Mesodermal cell (in vitro differentiated cells): ENCODE measurements around the gene LIN28B.

ENCODE experiments used
- H3K27ac ChIP-seq: 2 replicates; pipeline ENCODE4 v1.7.0; 2013; ENCODE audit warnings: mild to moderate bottlenecking, low read depth, low read length, moderate library complexity; ENCODE audit not compliant: severe bottlenecking
- H3K36me3 ChIP-seq: 2 replicates; pipeline ENCODE4 v1.7.1; 2013; ENCODE audit warnings: mild to moderate bottlenecking, low read length, moderate library complexity; ENCODE audit not compliant: control insufficient read depth, insufficient read depth
- H3K4me1 ChIP-seq: one replicate; pipeline ENCODE4 v1.7.1; 2013; ENCODE audit warnings: mild to moderate bottlenecking, low read length; ENCODE audit not compliant: insufficient read depth, control insufficient read depth, poor library complexity, severe bottlenecking
- H3K4me3 ChIP-seq: 2 replicates; pipeline ENCODE4 v1.7.0; 2013; ENCODE audit warnings: low read length, control low read depth, mild to moderate bottlenecking; ENCODE audit not compliant: insufficient read depth, poor library complexity, severe bottlenecking; ENCODE audit errors: extremely low read depth
- H3K9me3 ChIP-seq: 2 replicates; pipeline ENCODE4 v1.7.1; 2013; ENCODE audit warnings: mild to moderate bottlenecking, low read length, moderate library complexity; ENCODE audit not compliant: control insufficient read depth
- WGBS, 2 experiments: methylation state at CpG; one replicate each; pipeline ENCODE4 v1.1.5; 2013; ENCODE audit warnings: missing lambda C conversion rate in 2 of 2; ENCODE audit not compliant: insufficient coverage in 2 of 2; 5-methylcytosine and 5-hydroxymethylcytosine counted together

Gene LIN28B

GRCh38 chr6:105108631-105109262 is 151.8 kb downstream of the LIN28B start:
- no peak overlapping the region for H3K27ac ChIP-seq

DNA sequence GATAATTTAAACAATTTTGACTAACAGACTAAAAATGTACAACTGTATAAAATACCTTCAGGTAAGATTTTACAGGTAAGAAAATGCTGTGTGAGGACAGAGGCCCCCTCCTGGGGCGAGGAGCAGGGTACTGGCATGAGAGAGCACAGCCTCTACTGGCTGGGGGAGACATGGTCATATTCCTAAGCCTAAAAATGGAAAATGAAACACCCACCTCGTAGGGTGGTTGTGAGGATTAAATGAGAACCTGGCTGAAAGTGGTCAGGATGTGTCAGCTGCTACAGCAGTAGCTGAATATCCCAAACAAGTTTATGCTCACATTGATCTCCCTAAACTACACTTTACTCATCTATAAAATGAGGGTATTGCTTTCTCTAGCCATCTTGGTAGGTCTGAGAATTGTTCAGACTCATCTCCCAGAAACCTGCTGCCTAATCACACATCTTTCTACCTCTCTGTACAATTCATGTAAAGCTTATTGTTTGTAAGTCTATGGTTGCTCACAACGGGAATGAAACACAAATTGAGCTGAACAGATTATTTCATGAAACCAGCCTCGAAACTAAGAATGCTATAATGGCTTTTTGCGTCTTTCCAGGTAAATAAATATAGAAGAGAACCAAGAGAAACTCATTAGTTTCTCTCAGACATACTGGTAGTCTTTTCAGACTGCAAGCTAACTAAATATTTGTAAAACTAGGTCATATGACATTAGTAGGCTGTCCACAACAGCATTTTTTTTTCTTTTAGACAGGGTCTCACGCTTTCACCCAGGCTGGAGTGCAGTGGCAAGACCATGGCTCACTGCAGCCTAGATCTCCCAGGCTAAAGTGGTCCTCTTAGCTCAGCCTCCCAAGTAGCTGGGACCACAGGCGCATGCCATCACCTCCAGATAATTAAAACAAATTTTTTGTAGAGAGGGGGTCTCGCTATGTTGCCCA is 153.3 kb downstream of the LIN28B start:
- H3K4me3 ChIP-seq, result no peak overlapping the region
- WGBS, 2 experiments, result 100% methylated on average over 2 to 3 of the region's 8 CpGs
- H3K36me3 ChIP-seq, result peaks cover 9% of the 10 kb centered on the region
- H3K27ac ChIP-seq, result no peak overlapping the region
- H3K4me1 ChIP-seq, result no peaks in the 10 kb centered on the region
- no peaks in the 10 kb centered on the region for H3K9me3 ChIP-seq

More at GRCh38 chr6:105108631-105109262, 151.8 kb downstream of the LIN28B start:
- Histone ChIP-seq H3K9me3 (no peaks in the 10 kb centered on the region), H3K36me3 (peaks cover 5% of the 10 kb centered on the region), H3K4me1 (no peaks in the 10 kb centered on the region), H3K4me3 (no peak overlapping the region)
- WGBS, 2 experiments, result 59 to 73% methylated on average over 3 to 4 of the region's 7 CpGs

DNA sequence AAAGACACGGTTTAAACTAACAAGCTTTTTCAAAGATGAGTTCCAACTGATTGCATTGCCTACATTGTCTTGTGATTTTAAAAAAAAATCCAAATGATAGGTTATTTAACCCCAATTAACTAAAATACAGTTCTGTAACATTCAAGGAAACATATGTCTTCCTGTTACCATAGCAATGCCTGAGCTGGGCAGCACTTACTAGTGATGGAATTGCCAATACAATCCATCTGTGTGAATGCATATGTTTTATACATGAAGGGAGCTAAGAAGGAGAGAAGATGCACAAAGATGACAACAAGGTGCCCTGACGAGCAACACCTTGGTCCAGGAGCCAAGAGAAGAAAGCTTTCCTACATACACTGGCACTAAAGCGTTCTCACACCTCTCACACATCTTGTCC is 154.2 kb downstream of the LIN28B start:
- H3K36me3 ChIP-seq, result peaks cover 9% of the 10 kb centered on the region
- H3K27ac ChIP-seq, result no peak overlapping the region
- no peaks in the 10 kb centered on the region for H3K4me1 ChIP-seq
- no peak overlapping the region for H3K4me3 ChIP-seq
- no peaks in the 10 kb centered on the region for H3K9me3 ChIP-seq
- no CpG with 5 or more reads among the region's 3 CpGs for WGBS, 2 experiments

DNA sequence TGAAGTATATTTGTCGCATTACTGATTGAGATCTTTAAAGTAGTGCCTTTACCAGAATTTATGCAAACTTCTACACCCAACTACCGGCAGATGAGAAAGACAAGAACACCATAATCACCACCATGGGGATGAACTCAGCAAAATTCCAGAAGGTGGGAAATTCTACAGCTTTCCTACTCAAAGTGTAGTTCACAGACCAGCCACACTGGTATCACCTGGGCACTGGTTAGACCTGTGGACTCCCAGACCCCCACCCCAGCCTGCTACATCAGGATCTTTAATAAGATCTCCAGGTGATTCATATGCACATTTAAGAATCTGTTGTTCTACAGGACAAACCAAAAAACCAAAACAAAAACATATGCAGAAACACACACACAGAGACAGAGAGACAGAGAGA is 155.0 kb downstream of the LIN28B start:
- no peak overlapping the region for H3K4me3 ChIP-seq
- no peaks in the 10 kb centered on the region for H3K9me3 ChIP-seq
- H3K4me1 ChIP-seq, result no peaks in the 10 kb centered on the region
- H3K27ac ChIP-seq, result no peak overlapping the region
- peaks cover 9% of the 10 kb centered on the region for H3K36me3 ChIP-seq
- 92 to 100% methylated on average over 1 to 2 of the region's 2 CpGs for WGBS, 2 experiments

DNA sequence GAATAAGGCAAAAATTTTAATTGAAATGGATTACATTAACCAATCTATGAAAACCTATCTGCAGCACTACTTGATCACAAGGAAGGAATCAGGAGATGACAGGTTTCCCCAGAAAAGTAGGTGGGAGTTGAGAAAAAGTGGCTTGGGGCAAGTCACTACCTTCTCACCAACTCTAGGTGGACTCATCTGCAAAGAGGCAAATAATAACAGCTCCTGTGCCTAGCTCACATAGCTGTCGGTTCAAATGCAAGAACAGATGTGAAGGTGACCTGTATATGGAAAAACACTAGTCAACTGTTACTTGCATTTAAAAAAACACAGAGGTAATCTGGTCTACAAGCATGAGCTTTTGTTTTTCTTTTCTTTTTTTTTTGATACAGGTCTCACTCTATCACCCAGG is 155.7 kb downstream of the LIN28B start:
- 100% methylated on average over 1 of the region's 1 CpG; no CpG with 5 or more reads in 1 of the 2 experiments for WGBS, 2 experiments
- no peak overlapping the region for H3K4me3 ChIP-seq
- H3K9me3 ChIP-seq, result no peaks in the 10 kb centered on the region

DNA sequence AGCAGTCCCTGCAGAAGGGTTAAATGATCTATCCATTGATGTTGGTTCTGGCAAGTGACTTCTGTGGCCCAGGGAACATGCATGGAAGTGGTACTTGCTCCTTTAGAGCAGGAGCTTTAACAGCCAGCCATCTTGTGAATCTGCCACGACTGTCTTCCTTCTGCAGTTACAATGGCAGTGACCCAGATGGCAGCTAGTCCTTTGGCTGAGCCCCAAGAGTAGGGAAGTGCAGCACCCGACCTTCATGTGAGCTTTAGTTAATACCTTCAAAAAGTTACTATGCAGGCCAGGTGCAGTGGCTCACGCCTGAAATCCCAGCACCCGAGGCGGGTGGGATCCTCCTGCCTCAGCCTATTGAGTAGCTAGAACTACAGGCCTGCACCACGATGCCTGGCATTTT is 156.5 kb downstream of the LIN28B start:
- Histone ChIP-seq H3K9me3 (no peaks in the 10 kb centered on the region), H3K4me3 (no peak overlapping the region)
- WGBS, 2 experiments, result 73 to 91% methylated on average over 2 to 5 of the region's 6 CpGs

More for the DNA sequence above, 155.7 kb downstream of the LIN28B start:
- Histone ChIP-seq H3K4me1 (no peaks in the 10 kb centered on the region), H3K27ac (no peak overlapping the region), H3K36me3 (peaks cover 9% of the 10 kb centered on the region)

DNA sequence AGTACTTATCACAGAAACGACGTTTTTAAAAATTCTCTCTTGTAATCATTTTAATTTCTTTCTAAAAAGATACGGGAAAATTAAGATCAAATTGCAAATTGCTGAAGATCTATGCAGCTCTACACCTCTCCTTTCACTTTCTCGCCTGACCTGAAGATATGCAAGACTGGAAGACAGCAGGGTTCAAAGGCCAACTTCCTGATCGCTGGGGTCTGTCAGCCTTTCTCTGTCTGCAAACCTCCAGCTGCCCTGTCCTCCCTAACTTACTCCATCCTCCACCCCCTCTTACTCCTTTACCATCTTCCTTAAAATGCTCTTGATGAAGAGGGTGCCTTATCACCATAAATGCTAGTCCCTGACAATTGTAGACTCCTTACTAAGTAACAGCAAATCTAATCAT is 159.2 kb downstream of the LIN28B start:
- Histone ChIP-seq H3K9me3 (no peaks in the 10 kb centered on the region), H3K27ac (no peak overlapping the region), H3K4me3 (no peak overlapping the region), H3K36me3 (peaks cover 4% of the 10 kb centered on the region), H3K4me1 (no peaks in the 10 kb centered on the region)
- WGBS, 2 experiments, result 49 to 70% methylated on average over 2 to 3 of the region's 5 CpGs

More for the DNA sequence above, 156.5 kb downstream of the LIN28B start:
- Histone ChIP-seq H3K4me1 (no peaks in the 10 kb centered on the region), H3K27ac (no peak overlapping the region), H3K36me3 (peaks cover 9% of the 10 kb centered on the region)

DNA sequence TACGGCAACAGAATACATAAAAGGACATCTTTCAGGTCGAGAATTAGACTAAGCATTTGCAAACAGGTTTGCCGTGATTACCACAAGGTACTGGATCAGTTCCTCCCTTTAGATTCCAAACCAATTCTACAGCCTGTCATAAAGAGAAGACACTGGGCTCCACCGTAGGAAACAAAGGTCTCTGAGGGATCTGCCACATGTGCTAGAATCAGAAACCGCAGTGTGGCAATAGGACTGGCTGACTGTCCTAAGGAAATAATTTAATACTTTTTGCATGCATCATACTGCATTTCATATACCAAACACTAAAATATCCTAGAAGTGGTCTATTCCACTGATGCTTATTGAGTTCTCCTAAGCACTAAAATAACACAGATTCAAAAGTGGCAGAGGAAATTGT is 163.7 kb downstream of the LIN28B start:
- Histone ChIP-seq H3K36me3 (peaks cover 19% of the 10 kb centered on the region), H3K9me3 (no peaks in the 10 kb centered on the region), H3K4me1 (no peaks in the 10 kb centered on the region), H3K4me3 (no peak overlapping the region), H3K27ac (no peak overlapping the region)
- 87 to 90% methylated on average over 3 to 4 of the region's 5 CpGs for WGBS, 2 experiments

DNA sequence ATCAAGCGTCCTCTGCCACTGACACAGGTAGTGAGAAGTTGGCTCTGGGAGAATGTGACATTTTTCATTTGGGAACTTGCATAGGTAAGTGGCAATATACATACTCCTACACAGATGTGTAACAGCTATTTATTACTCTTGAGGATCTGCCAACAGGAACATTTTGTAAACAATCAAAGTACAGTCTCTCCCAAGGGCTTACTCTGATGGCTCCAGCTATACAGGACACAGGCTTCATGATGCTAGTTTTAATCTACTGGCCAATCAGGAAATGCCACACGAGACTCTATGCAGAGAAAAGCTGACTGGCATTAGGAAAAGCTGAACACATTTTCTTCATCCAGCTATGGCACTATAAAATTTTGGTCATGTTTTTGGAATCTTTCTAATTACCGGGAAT is 165.1 kb downstream of the LIN28B start:
- H3K9me3 ChIP-seq, result no peaks in the 10 kb centered on the region
- 77 to 80% methylated on average over 1 to 2 of the region's 3 CpGs for WGBS, 2 experiments
- peaks cover 21% of the 10 kb centered on the region for H3K36me3 ChIP-seq
- no peak overlapping the region for H3K4me3 ChIP-seq
- H3K4me1 ChIP-seq, result no peaks in the 10 kb centered on the region
- no peak overlapping the region for H3K27ac ChIP-seq

GRCh38 chr6:105122717-105123116 is 165.8 kb downstream of the LIN28B start:
- no peak overlapping the region for H3K27ac ChIP-seq
- no peak overlapping the region for H3K4me3 ChIP-seq
- peaks cover 21% of the 10 kb centered on the region for H3K36me3 ChIP-seq
- no peaks in the 10 kb centered on the region for H3K9me3 ChIP-seq
- no peaks in the 10 kb centered on the region for H3K4me1 ChIP-seq
- WGBS, 2 experiments, result 100% methylated on average over 2 of the region's 6 CpGs; no CpG with 5 or more reads in 1 of the 2 experiments
